T47D (cell line): ENCODE results near the gene CD164.

ENCODE experiments used
- DNase-seq, 2 experiments: peaks; one replicate each; pipeline versions ENCODE4 v3.0.0 to v3.0.0-alpha.2; 2011 to 2012; ENCODE audit warnings: low read depth in 1 of 2, low spot score in 1 of 2
- JUND ChIP-seq: IDR thresholded peaks from 2 replicates; pipeline ENCODE4 v1.6.1; 2012; ENCODE audit warnings: low read depth
- in situ Hi-C: cut with HindIII; loops from 2 replicates; pipeline ENCODE4 v1.10.0; 2016; ENCODE audit warnings: low sequenced_read_pairs, low pct_unique_long_range_greater_than_20kb

Gene CD164

DNA sequence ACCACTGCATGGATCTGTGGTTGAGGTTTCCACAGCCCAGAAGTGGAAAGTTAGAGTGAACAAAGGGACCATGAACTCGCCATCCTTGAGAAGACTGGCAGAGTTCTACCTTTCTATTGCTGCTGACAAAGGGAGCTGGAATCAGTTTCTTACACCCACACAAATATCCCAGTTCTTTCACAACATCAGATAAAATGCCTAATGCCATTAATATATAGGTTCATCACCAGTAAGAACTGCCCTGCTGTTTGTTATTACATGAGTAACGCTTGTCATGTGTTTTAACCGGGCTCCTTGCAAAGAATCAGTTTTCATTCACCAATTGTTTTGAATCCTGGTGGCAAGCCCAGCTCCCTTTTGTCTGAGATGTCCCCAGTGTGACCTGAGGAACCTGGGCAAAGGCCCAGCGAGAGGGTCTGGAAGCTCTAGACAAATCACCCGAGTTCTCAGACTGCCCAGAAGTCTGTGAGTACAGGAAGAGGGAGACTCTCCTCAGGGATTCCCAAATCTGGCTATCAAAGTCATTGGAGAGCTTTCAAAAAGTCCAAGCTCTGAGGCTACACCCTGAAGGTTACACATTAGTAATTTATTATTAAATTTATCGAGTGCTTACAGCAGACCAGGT is 7.5 kb upstream of the CD164 start:
- no peak for TF ChIP-seq JUND
- in situ Hi-C loops: no loop called here
- DNase-seq: no peak

DNA sequence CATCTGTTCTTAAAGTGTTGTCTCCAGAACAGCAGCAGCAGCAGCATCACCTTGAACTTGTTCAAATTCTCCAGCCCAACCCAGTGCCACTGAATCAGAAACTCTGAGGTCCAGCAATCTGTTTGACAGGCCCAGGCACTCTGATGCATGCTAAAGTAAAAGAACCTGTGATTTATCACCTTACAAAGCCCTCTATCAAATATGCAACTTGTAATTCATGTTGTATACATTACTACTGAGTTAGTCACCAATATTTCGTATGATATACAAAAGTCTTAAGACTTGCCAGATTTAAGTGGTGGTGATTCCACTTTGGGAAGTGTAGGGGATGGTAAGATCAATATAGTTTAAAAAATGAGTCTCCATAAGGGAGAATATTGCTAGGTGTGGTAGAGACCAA is 6.0 kb upstream of the CD164 start:
- no peak for DNase-seq
- in situ Hi-C loops: no loop called here
- TF ChIP-seq JUND: no peak

DNA sequence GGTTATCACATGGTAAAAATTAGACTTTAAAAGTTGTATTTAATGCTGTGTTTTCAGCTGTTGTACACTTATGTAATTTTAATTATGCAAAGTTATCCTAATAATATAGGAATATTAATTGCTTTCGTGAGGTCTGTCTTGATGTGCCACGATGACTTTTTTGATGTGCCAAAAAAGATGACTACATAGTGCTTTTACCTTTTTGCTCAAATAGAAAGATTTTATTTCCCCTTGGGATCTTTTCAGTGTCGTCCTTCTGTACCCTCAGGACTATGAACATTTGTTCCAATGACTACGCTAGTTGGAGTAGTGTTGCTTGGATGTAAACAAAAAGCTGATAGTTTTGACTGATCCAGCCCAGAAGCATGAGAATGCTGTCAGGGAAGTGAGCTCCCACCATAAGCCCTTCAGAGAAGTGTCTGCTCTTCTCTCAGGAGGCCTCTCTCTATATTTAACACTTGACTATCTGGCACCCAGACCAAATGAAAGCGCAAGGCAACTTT is 1.2 kb upstream of the CD164 start:
- in situ Hi-C loops: no loop called here
- no peak for DNase-seq
- no peak for TF ChIP-seq JUND

GRCh38 chr6:109382576-109383437 is 540 bp upstream of the CD164 start:
- peak; percentile 87 to 93 for DNase-seq
- TF ChIP-seq JUND: no peak
- in situ Hi-C loops: no loop called here

DNA sequence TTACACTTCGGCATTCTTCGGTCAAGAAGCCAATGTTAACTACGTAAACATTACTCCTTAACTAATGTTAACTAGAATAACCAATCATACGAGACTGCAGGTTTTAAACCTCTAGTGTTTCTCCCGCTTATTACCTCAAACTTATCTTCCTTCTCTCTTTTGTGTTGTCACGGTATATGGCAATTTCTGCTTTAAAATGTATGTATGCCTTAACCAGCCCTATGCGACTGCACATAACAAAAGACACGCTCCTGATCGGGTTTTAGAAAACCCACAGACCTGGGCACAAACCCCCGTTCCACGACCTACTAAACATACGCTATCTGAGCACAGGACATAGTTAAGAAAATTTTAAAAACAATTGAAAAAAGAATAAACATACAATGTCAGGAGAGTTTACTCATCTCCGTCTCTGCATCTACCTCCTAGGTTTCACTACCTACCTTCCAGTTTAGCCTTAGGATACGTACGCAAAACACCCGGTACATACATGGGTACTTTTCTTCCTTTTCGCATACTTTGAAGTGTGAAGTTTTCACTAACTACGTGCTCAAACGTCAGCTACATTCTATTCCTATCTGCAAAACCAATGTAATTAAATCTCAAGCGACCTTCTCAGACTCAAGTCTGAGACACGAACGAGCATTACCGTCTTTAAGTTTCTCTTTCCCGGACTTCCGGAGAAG is 1.1 kb downstream of the CD164 start:
- in situ Hi-C loops: no loop called here
- TF ChIP-seq JUND: no peak
- peak; percentile 18 to 25 for DNase-seq

- no peak for DNase-seq
- in situ Hi-C loops: no loop called here
- TF ChIP-seq JUND: no peak
Observed at GRCh38 chr6:109379711-109380110, 2.6 kb downstream of the CD164 start.

DNA sequence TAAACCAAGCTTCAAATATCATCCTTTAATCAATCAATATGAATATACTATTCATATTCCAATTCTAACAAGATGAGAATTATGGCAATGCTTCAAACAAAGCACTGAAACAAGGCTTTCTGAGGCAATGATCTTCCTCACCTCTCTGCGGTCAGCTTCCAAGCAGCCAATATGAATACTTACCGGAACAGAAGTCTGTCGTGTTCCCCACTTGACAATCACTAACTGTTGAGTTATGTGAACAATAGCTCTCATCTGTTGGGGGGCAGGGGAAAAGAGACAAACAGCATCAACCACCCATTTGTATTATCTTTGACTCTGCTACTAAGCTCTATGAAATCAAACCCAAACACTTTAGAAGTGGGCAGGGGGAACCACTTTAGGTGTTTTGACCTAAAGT is 4.5 kb downstream of the CD164 start:
- DNase-seq: no peak
- in situ Hi-C loops: no loop called here
- TF ChIP-seq JUND: no peak

DNA sequence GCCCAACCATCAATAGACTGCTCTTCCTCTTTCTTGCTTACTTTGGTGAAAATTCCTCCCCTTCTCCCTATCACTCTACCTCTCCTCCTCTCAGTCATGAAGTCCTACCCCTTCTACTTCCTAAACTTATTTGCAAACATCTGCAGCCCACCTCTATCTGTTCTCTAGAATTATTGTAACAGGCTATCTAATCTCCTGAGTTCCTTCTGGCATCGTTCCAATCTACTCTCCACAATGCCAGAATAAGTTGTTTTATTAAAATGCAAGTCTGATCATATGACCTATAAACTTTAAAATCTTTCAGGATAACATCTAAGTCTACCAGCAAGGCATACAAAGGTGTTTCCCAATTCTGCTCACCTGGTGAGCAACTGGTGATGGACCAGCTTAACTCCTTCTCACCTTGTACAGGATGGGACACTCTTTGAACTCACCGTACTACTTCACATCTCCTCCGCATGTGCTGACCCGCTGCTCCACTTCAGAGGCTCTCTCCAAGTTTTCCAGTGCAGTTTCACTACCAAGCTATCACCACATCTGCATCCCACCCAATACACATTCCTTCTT is 7.9 kb downstream of the CD164 start:
- in situ Hi-C loops: no loop called here
- TF ChIP-seq JUND: no peak
- DNase-seq: no peak

- in situ Hi-C loops: no loop called here
- TF ChIP-seq JUND: no peak
- DNase-seq: no peak
Observed at GRCh38 chr6:109373762-109374161, 8.5 kb downstream of the CD164 start.

DNA sequence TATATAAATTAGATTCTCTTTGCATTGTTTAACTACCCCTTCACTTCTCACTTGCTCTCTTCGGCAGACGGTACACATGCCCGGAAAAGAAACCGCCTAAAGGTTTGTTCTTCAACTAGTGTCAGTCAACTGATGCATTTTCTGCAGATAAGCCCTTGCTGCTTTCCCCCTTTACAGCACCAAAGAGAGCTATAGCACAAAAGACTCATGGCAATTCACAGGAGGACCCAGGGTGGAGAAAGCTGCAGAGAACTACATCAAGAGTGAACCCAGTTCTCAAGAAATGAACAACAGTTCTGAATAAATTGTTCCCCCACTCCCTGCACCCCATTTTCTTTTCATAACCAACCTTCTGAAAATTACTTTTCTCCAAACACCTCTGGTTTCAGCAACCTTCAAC is 8.9 kb downstream of the CD164 start:
- in situ Hi-C loops: no loop called here
- TF ChIP-seq JUND: no peak
- DNase-seq: no peak

DNA sequence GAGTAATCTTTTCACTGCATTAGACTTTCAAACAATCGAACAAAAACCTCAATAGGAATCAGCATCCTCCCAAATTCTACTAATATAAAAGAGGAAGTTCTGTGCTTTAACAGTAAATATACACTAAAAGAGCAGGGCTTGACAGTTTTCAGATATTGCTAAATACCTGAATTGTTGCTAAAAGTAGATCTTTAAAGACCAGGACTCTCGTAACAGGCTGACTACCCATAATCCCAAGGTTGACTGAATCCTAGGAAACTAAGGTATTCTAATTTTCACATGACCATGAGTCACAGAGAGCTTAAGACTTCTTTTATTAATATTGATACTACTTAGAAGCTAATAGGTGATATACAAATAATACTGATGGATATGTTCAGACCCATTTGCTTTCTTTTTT is 10.1 kb downstream of the CD164 start:
- in situ Hi-C loops: no loop called here
- no peak for TF ChIP-seq JUND
- DNase-seq: no peak

- TF ChIP-seq JUND: no peak
- DNase-seq: no peak
- in situ Hi-C loops: no loop called here
Observed at GRCh38 chr6:109370792-109371191, 11.5 kb downstream of the CD164 start.
